Smooth muscle cell (in vitro differentiated cells): ENCODE measurements around the gene CRYL1. TPM values are rescaled to one million over a fixed set of nuclear protein-coding genes. Genes with fewer than 3 reads are reported as not detected.

ENCODE experiments used
- DNase-seq: peaks from one replicate; lab custom pipeline; 2025; ENCODE audit not compliant: unreplicated experiment; lab: John Stamatoyannopoulos, UW
- H2AFZ ChIP-seq: fragments of 200-600 bp; sonication (generic); 2 replicates; pipeline ENCODE4 v1.6.0; 2016; ENCODE audit warnings: antibody characterized with exemption, low read depth, mild to moderate bottlenecking
- H3F3A ChIP-seq: fragments of 200-600 bp; sonication (generic); 2 replicates; pipeline ENCODE4 v1.6.0; 2017; ENCODE audit warnings: antibody characterized with exemption, low read depth
- H3K27ac ChIP-seq: fragments of 200-600 bp; sonication (generic); 2 replicates; pipeline ENCODE4 v1.5.1; 2016; ENCODE audit warnings: low read depth, mild to moderate bottlenecking
- H3K27me3 ChIP-seq: fragments of 200-600 bp; sonication (generic); 2 replicates; pipeline ENCODE4 v1.6.1; 2016; ENCODE audit warnings: low read depth, mild to moderate bottlenecking
- H3K36me3 ChIP-seq: fragments of 200-600 bp; sonication (generic); 2 replicates; pipeline ENCODE4 v1.5.1; 2016; ENCODE audit warnings: low read depth
- H3K4me1 ChIP-seq: fragments of 200-600 bp; sonication (generic); 2 replicates; pipeline ENCODE4 v1.5.1; 2016; ENCODE audit warnings: low read depth
- H3K4me2 ChIP-seq: fragments of 200-600 bp; sonication (generic); 2 replicates; pipeline ENCODE4 v1.6.0; 2016; ENCODE audit warnings: mild to moderate bottlenecking
- H3K4me3 ChIP-seq: fragments of 200-600 bp; sonication (generic); 2 replicates; pipeline ENCODE4 v1.5.1; 2016; ENCODE audit warnings: mild to moderate bottlenecking
- H3K79me2 ChIP-seq: fragments of 200-600 bp; sonication (generic); 2 replicates; pipeline ENCODE4 v1.6.0; 2016; ENCODE audit warnings: low read depth, mild to moderate bottlenecking
- H3K9ac ChIP-seq: fragments of 200-600 bp; sonication (generic); 2 replicates; pipeline ENCODE4 v1.6.0; 2016; ENCODE audit warnings: low read depth
- H3K9me3 ChIP-seq: fragments of 200-600 bp; sonication (generic); replicated peaks from 2 replicates; pipeline ENCODE4 v1.5.1; 2016; ENCODE audit warnings: low read depth
- H4K20me1 ChIP-seq: fragments of 200-600 bp; sonication (generic); 2 replicates; pipeline ENCODE4 v1.6.0; 2016; ENCODE audit warnings: low read depth
- CTCF ChIP-seq: fragments of 200-600 bp; sonication (generic); IDR thresholded peaks from 2 replicates; pipeline ENCODE4 v1.5.1; 2017; ENCODE audit warnings: borderline replicate concordance, mild to moderate bottlenecking, antibody characterized with exemption; ENCODE audit not compliant: insufficient read depth, poor library complexity, severe bottlenecking
- WGBS: methylation state at CpG from one replicate; pipeline ENCODE4 v1.1.7; 2016; ENCODE audit warnings: low lambda C conversion rate; 5-methylcytosine and 5-hydroxymethylcytosine counted together
- polyA plus RNA-seq: library from polyadenylated mRNA; unstranded; fragments of >200 nt; fragmentation: Nextera tagmentation; extraction: Ambion mirVana; gene quantifications from 2 replicates; pipeline ENCODE4 v1.2.1, GENCODE V29; 2016
- total RNA-seq: library from RNA; depleted of rRNA; stranded (reverse); fragments of >200 nt; gene quantifications from 2 replicates; pipeline ENCODE4 v1.2.3, GENCODE V29; 2014

CRYL1 gene
- total and polyA plus RNA-seq, 2 experiments from 2014 or later = 6.5 to 12.4 TPM

- Histone ChIP-seq H3K36me3 (no peaks in the 10 kb centered on the region), H3K4me1 (no peaks in the 10 kb centered on the region), H3K27me3 (no peaks in the 10 kb centered on the region), H3K79me2 (no peaks in the 10 kb centered on the region), H3K4me3 (no peak overlapping the region), H3K27ac (no peak overlapping the region), H3F3A (no peaks in the 10 kb centered on the region), H2AFZ (no peak overlapping the region), H4K20me1 (no peaks in the 10 kb centered on the region), H3K9ac (no peak overlapping the region), H3K9me3 (no peaks in the 10 kb centered on the region), H3K4me2 (no peak overlapping the region)
- no peak for DNase-seq
- WGBS = 92% methylated on average over 21 of the region's 26 CpGs
- no peak for TF ChIP-seq CTCF
These were observed 135.0 kb downstream of the CRYL1 start for GRCh38 chr13:20390526-20391175.

- 79% methylated on average over 13 of the region's 13 CpGs for WGBS
- no peaks in the 10 kb centered on the region for H3K9me3 ChIP-seq
These were observed 135.7 kb downstream of the CRYL1 start for GRCh38 chr13:20389696-20390525.

GRCh38 chr13:20388184-20388583, 137.5 kb downstream of the CRYL1 start:
- H4K20me1 ChIP-seq = no peaks in the 10 kb centered on the region
- 98% methylated on average over 2 of the region's 2 CpGs for WGBS
- H3F3A ChIP-seq = no peaks in the 10 kb centered on the region
- no peak overlapping the region for H3K9ac ChIP-seq
- H3K79me2 ChIP-seq = no peaks in the 10 kb centered on the region
- no peaks in the 10 kb centered on the region for H3K36me3 ChIP-seq
- H3K4me1 ChIP-seq = no peaks in the 10 kb centered on the region
- H3K4me2 ChIP-seq = no peak overlapping the region
- no peak for TF ChIP-seq CTCF
- no peaks in the 10 kb centered on the region for H3K27me3 ChIP-seq
- DNase-seq = no peak
- H3K27ac ChIP-seq = no peak overlapping the region
- no peaks in the 10 kb centered on the region for H3K9me3 ChIP-seq
- H3K4me3 ChIP-seq = no peak overlapping the region
- H2AFZ ChIP-seq = no peak overlapping the region

More at GRCh38 chr13:20389696-20390525, 135.7 kb downstream of the CRYL1 start:
- Histone ChIP-seq H3K4me3 (no peak overlapping the region), H3K79me2 (no peaks in the 10 kb centered on the region), H3K36me3 (no peaks in the 10 kb centered on the region), H3K9ac (no peak overlapping the region), H4K20me1 (no peaks in the 10 kb centered on the region), H3K27me3 (no peaks in the 10 kb centered on the region), H3F3A (no peaks in the 10 kb centered on the region), H3K4me2 (no peak overlapping the region), H3K27ac (no peak overlapping the region), H3K4me1 (no peaks in the 10 kb centered on the region), H2AFZ (no peak overlapping the region)
- TF ChIP-seq CTCF = no peak
- DNase-seq = no peak
